Inflammatory macrophage treated with lipopolysaccharide for 4 hours (primary cell): ENCODE data around the gene SOX6.
"Not testable (repeated sequence)": the region's sequence is repeated elsewhere in the genome, so short reads cannot be mapped to it uniquely, and the experiment has no call there.

ENCODE experiments used
- DNase-seq: peaks from one replicate; pipeline ENCODE4 v3.0.0-alpha.2; 2020

SOX6 gene

DNA sequence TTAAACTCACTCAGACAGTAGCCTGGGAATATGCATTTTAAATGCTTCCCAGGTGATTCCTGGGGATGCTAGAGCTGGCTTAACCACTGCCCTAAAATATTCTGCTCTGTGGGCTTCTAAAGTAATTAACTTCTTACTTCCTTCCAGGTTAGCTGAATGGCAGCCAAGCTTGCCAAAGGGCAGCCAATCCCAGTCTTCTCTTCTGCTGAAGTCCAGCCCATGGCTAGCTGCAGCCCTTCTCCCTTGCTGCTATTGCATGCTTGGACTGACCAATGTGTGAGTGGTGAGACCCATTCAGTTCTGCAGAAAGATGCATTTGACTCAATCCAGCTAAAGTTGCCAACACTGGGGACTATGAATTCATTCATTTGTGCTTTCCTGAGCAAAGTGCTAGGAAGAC, 411.9 kb downstream of the SOX6 start:
- DNase-seq: no peak

DNA sequence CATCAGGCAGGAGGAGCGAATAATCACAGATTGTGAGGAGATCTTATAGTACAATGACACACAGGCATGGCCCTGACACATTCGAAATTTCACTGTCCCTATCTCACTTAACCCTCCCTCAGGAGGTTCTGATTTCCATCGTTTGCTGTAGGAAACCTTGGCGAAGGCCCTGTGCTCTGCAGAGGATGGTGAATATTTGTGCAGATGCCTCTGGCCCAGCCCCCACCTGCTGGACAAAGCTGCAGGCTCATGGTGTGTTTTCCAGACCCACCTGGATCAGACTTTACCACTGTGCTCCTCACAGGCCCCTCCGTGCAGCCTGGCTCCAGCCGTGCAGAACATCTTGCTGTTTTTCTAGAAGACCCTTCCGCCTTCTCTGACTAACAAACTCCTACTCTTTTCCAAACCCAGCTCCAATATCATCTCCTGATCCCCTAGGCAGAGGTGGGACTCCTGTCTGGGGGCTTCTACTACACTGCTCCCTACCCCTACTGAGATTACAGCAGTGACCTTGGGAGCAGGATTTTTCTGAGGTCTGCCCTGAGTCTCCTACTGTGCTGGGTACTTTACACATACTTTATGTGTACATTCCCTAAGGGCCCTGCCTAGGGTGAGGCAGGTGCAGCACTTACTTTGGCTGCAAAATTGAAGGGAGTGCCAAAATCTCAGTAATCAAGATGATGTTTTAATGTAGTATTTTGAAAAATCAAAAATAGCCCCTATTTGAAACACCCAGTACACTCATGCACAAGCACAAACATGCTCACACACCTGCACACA, 412.7 kb downstream of the SOX6 start:
- no peak for DNase-seq

DNA sequence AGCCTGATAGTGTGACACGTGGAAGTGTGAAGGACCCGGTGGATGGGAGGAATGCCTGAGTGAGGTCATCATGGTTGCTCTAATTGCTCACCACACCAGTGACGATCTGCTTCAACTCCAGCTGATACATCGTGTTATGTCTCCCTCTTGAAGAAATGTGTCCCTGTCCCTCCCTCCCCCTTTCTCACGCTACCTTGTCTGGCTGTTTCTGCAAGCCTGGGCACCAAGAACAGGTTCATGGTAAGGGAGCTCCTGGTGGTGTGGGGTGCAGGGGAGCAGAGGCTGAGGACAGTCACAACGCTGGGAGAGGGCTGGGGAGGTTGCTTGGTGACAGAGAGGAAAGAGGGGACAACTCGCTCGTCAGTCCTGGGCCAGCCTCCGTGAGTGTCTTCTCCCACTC, 413.4 kb downstream of the SOX6 start:
- DNase-seq: no peak

DNA sequence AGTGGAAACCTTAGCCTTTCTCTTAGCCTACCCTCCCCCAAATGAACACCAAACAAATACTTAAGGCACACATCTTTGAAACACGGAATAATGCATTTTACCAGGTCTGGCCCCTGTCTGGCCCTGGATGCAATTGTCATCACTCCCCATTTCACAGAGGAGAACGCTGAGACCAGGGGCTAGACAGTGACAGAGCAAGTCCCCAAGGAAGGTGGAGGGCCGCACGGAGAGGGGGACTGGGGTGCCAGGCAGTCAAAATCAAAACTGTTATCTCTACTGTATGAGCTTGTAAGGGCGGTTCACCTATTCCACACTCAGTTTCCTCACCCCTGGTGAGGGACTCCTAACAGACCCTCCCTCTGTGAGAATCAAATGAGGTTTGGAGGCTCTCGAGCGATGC, 414.2 kb downstream of the SOX6 start:
- no peak for DNase-seq

DNA sequence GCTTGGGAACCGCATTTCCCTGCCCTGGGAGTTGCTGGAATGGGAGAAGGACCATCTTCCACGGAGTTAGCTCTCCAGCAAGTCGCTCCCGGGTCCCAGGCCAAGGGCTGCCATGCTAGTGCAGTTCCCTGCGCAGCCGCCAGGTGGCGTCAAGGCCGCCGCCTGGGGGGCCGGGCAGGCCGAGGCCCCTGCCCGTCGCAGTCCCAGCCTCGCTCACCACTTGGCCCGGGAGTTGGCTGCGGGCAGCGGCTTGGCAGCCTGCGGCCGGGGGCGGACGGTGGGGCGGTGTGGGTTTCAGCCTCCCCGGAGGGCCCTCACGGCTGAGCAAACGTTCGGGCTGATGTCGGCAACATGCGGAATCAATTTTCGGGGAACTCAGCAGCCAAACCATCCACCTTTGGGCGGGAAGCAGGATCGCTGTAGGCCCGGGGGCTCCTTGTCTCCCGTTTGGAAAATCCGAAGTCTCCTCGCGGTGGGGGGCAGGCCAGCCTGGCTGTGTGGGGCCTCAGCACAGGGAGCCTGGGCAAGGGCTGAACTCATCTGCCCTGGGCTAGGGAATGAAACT, 415.1 kb downstream of the SOX6 start:
- no peak for DNase-seq

DNA sequence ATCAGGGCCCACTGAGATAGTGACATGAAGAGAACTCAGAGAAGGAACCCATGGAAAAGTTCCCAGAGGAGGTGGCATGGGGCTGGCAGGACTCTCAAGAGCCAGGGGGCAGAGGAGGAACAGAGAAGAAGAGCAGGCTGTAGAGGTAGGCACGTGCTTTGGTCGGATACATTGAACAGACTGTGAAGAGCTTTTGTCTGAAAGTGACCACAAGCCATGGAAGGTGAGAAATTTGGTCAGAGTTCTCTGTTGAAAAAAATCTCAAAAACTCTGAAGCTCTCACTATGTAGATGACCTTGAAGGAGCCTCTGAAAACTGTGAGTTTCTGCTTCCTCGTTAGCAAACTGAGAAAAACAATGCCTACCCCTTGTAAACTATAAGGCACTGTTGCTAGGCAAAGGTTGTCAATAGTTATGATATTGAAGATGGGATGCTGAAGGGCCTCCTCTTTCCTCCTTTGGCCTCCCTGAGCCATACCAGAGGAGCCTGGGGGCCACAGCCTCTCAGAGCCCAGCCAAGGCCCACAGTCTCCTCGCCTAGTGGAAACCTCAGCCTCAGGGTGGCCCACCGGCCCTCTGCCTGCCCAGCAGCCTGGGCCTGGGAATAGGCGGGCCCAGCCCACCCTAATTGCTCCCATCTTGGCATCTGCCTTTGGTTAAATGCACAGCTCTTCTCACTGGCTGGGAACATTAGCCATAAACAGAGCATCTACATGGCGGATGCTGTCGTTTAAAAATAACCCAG, 415.7 kb downstream of the SOX6 start:
- DNase-seq: no peak

DNA sequence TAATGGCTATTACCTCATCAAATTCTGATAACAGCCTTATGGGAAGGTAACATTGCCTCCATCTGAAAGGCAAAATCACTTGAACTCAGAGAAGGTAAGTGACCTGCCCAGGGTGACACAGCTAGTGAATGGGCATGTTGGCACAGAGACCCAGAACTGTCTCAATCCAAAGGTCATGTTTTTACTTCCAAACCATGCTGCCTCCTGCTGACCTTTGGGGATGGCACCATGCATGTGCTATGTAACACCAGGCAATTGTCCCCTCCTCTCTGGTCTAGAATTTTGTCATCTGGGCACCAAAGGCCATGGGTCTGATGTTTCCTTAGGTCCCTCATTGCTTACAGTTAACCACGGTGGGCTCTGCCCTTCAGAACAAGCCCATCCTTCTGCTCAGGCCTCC, 417.4 kb downstream of the SOX6 start:
- no peak for DNase-seq

DNA sequence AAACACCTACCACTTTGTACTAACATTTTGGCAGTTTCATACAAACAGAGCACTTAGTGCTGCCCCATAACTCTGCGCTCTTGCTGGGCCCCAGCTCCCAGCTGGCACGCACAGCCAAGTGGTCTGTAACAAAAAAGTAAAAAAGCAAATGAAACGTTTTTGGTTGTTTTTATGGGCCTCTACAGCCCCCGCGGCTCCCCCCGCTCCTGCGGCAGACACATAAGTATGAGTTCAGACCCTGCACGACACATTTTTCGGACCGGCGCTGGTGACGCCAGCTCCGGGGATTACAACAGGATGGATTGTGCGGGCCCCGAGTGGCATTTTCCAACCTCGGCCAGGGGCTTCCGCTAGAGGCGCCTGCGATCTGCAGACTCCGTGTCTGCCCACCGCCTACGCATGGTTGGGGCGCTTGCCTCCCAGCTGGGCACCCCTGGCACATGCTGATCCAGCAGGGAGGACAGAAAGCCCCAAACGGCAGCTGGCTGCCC, 418.2 kb downstream of the SOX6 start:
- DNase-seq: no peak

DNA sequence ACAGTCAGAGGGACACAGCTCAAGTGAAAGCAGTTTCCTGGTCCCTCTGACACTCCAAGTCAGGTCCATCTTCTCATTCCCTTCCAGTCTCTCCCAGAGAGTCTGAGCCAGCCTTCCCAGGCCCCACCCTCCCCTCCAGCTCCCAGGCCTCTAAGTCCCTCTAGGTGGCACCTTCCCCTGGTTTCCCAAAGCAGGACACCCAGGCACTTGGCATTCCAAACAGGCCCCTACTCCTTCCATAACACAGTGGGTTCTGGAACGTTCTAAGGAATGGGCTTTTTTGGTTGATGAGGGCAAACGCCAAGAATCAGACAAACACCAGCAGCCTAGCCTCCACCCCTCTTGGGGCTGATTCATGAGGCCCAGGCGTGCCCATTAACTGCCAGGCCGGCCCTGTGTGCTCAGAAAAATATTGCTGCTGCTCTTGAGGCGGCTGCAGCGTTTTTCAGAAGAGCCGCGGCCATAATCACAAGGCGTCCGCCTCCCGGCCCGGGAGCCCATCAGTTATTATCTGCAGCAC, 418.7 kb downstream of the SOX6 start:
- DNase-seq: no peak

DNA sequence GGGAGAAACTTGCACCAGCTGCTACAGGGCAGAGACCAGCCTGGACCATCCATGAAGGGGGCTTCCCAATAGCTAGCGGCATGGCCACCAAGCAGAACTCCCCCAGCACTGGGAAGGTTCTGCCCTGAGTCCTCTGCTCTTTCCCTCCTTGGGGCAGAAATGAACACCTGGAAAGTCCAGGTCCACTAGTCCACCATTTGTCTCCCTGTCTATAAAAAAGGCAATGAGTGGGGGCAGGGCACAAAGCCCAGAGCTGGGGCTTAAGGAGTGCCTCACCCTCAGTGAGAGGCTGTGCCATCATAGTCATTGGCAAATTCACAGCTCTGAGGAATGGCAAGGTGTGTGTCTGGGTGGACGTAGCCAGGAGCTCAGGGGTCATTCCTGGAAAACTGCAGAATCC, 420.3 kb downstream of the SOX6 start:
- no peak for DNase-seq

DNA sequence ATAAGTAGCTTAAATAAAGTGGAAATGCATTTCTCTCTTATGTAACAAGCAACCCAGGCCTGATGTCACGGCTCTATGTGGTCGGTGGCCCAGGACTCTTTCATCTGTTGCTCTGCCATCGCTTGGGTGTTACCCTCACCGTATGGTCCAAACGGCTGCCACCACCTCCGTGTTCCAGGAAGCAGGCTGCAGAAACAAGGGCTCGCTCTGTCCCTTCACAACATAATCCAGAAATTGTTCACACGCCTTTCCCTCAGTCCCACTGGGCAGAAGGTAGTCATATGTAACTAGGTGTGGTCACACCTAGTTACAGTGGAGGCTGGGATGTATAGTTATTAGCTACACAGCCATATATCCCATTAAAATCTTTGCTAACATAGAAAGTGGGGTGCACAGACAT, 421.0 kb downstream of the SOX6 start:
- DNase-seq: no peak

DNA sequence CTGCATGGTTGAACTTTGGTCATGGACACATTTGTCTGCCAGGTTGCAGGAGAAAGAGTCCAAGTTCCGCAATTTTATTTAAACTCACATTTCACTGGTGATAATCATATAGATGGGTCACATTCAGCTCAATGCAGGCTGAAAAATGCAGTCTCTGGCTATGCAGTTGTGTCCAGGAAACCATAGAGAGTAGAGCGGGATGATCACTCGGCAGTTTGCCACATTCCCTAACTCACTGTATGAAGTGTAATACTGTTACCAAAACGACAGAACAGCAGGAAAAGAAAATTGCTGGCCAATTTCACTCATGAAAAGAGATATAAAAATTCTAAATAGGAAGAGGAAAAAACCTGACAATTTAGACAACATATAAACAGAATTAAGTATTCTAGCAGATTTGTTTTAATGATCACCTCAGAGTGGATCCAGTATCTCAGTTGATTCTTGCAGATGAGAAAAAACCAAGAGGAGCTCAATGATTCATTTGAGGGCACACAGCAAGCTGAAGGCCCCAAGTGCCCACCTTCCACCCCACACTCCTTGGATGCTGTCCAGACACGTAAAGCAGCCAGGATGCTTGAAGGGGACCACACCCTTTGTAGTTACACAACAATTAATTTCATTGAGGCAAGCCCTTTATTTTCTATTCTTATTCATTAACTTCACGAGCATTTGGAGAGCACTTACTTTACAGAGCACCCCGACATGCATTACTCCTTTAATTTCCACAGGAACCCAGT, 422.3 kb downstream of the SOX6 start:
- no peak for DNase-seq

DNA sequence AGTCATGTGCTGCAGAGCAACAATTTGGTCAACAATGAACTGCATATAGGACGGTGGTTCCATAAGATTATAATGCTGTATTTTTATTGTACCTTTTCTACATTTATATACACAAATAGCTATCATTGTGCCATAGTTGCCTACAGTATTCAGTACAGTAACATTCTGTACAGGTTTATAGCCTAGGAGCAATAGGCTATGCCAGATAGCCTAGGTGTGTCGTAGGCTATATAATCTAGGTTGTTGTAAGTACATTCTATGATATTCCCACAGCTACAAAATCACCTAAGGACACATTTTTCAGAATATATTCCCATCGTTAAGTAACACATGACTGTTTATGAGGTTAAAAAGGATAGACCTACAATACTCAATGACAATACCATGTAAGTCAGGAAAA, 423.9 kb downstream of the SOX6 start:
- DNase-seq: no peak

DNA sequence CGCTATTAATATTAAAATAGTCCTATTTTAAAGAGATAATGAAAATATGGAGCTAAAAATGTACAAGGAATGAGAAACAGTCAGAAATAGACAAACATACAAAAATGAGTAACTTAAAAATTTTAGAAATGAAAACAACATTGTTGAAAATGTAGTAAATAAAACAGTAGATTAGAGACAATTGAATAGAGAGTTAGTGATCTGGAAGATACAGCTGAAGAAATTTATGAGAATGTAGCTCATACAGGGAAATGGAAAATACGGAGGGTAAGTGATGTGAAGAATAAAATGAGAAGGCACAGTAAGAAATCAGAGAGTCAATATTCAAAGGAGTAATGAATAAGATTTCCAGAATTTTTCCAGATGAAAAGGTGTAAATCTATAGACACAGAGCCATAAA, 424.8 kb downstream of the SOX6 start:
- DNase-seq: no peak

DNA sequence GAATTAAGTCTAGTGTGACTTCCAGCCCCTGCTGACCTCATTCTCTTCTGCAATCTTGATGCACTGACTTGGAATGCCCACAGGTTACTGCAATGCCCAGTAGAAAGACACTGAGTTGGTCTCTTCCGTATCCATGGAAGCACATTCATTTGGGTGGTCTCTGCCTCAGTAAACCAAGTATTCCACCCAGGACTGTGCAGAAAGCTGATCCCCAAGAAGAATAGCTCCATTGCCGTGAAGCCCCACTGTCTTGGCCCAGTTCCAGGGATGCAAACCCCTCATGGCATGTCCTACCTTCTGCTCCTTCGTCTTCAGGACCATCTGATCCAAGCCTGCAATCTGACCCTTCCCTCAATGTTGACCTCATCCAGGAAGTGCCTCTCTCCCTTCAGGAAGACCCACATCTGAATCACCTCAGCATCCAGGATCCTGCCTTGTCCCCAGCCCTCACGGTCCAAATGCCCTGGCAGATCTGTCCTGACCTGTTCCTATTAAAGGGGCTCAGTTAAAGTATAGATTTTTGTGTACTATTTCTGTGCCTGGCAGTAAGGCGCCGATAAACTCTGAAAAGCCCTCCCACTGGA, 425.8 kb downstream of the SOX6 start:
- no peak for DNase-seq

DNA sequence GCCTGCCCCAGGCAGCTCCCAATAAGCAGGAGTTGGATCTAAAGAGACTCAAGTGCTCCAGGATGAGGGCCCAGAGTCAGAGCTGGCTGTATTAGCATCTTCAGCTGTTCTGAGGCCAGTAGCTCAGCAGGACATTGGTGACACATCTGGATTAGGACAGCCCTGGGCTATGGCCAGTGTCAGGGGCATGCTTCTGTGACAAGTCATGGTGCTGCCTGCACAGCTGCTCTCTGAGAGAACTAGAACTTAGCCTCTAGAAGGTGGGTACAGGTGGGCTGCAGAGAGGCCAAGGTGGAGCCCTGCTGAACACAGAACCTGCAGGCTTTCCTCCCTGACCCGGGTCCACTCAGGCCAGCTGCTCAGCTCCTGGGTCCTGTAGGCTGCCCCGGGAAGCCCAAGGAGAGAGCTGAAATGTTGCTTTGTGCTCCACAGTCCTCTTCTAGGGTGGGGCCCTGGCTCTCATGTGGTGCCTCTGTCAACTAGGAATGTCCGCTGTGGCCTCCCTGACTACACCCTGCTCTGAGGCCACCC, 426.9 kb downstream of the SOX6 start:
- no peak for DNase-seq

DNA sequence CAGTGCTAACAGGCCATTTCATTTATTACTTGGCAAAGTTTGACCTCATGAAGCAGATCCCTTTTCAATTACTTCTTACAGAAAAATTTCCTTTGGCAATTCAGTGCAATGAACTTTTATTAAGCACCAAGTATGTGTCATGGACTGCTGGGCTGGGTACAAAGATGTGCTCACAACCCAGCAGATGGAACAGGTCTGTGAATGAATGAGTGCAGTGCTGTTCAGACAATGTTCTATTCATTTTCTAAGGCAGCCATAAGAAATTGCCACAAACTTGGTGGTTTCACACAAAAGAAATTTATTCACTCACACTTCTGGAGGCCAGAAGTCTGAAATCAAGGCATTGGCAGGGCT, 428.5 kb downstream of the SOX6 start:
- no peak for DNase-seq

DNA sequence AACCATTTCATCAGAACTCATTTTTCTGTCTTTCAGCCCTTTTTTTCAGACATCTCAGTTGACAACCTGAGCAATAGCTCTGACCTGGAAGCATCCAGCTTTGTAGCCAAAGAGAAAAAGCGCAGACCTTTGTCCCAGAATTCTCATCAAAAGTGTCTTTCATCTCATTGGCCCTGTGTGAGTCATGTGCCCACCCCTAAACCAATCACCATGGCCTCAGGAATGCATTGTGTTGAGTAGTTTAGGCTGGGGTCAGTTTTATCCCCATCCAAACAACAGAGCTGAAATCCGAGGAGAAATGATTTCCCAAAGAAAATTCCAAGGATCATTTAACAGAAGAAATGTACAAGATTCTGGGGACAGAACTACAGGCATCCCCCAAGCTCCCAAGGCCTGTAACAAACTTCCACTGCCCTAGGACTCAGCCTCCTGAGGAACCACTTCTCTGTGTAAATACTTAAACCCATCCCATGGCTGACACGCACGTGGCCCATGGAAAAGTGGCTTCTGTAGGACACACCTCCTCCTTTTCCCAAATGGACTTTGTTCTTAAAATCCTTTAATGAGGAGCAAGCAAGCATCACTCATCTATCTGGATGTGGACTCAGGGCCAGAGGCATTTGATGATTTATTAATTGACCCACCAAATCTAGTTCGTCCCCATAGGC, 429.0 kb downstream of the SOX6 start:
- no peak for DNase-seq

DNA sequence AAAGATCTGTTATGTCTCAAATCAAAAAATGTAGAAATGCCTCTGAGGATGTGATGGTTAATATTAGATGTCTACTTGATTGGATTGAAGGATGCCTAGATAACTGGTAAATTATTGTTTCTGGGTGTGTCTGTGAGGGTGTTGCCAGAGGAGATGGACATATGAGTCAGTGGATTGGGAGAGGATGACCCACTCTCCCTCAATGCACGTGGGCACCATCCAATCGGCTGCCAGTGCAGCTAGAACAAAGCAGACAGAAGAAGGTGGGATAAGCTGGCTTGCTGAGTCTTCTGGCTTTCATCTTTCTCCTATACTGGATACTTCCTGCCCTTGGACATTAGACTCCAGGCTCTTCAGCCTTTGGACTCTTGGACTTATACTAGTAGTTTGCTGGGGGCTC, 430.3 kb downstream of the SOX6 start:
- DNase-seq: no peak

DNA sequence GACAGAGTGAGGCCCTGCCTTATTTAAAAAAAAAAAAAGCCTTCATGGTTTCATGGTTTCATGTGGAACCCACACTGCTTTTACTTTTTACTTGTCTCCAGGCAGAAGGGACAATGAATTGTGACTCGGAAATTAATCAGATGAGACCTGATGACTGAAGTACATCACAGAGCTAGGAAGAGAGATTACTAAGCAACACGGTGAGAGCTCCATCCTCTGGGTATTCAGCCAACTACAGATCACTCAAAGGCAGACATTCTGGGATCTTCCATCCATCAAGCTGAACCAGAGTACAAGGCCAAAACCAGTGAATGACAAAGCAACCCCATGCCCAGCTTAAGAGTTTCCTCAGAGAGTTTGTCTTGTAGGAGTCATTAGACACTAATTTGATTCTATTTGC, 433.2 kb downstream of the SOX6 start:
- no peak for DNase-seq

DNA sequence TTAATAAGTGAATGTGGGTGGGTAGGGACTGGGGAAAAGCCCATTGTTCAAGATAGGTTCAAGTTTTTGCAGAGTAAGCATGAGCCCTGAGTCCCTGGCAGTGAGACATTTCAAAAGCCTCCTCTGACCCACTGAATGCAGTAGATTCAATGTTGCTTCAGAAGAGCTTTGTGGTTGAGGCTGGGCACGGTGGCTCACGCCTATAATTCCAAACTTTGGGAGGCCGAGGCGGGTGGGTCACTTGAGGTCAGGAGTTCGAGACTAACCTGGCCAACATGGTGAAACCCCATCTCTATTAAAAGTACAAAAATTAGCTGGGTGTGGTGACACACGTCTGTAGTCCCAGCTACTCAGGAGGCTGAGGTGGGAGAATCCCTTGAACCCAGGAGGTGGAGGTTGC, 433.6 kb downstream of the SOX6 start:
- not testable (repeated sequence) for DNase-seq
